Right forelimb (tissue), 1 donor: ENCODE results near the gene ANG.
"Not testable (repeated sequence)": the region's sequence is repeated elsewhere in the genome, so short reads cannot be mapped to it uniquely, and the experiment has no call there.

ENCODE experiments used
- DNase-seq: peaks from one replicate; pipeline ENCODE4 v3.0.0-alpha.2; 2018

ANG gene

DNA sequence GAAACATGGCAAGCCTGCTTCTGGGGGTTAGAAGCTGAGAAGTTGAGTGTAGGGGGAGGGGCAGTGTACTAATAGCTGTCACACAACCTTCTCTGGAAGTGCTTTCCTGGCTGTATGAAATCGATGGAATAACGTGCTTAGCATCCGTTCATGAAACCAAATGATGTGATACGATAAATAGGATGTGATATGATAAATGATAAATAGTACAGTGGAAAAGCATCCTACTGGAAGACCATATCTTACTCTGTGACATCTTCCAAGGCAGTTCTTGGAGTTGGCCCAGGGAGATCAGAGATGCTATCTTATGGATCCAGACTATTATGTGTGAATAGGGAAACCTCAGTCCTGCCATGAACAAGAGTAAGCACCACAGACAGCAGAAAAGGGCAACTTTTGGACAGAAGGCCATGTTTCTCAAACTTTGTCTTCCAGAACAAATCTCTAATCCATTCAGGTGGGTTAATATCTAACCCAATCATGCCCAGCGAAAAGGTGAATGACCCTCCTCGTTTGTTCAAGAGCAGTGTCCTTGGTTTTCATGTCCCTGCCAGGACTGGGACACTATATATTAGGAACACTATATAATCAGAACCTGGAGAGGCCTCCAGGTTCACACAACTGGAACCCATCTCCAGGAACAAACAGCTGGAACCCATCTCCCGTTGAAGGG lies at the start of gene ANG:
Gene ANG (plus strand): TSS at position 598 of the 673 bp plus-strand sequence. CDS start 4,801 bp downstream, outside the sequence.
- DNase-seq, result no peak

DNA sequence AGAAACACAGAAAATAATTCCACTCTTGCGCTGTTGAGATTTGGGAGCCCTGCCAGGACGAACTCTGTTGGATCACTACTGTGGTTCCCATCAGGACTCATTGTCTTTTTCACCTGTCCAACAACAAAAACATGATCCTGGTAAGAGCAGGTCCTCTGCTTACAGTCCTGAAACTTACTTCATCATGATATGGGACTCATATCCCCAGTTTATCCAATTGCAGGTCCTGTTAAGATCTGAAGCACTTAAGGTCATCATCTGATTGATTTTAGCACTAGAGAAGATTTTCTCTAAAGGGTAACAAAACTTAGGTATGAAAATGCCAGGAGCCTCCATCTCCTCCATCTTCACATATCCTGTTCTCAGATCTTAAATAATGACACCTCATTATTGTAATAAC lies 47.0 kb upstream of the ANG start, which contains the start of gene OR6S1:
Gene OR6S1 (minus strand): TSS at position 101 of the 400 bp plus-strand sequence. CDS start 0 bp downstream, at position 101.
- no peak for DNase-seq

DNA sequence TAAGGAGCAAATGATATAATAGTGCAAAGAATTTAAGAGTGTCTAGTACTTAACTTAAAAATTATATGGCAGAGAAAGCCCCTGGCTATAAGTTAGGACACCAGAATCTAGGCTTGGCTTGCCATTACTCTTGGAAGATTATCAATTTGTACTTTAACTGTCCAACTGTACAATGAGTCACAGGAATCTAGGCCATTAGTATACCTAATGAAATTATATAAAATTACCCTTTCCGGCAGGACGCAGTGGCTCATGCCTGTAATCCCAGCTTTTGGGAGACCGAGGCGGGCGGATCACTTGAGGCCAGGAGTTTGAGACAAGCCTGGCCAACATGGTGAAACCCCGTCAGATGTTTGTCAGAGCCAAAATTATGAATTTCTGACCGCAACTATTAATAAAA lies 46.4 kb upstream of the ANG start:
- no peak for DNase-seq

DNA sequence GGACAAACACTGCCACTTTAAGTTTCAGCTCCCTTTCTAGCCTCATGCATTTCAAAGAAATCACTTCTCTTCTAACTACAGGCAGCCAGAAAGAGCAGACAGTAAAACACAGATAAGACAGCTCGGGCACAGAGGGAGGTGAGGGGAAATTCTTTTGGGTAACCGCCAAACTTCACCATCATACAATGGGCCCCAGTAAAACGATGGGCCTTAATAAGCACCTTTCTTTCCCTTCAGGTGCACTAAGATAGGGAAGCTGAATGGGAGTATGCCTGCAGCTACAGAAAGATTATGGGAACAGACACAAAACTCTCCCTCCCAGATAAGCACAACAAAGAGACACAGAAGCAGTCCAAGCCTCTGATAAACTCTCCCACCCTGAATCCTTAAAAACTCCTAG lies 45.8 kb upstream of the ANG start:
- not testable (repeated sequence) for DNase-seq

DNA sequence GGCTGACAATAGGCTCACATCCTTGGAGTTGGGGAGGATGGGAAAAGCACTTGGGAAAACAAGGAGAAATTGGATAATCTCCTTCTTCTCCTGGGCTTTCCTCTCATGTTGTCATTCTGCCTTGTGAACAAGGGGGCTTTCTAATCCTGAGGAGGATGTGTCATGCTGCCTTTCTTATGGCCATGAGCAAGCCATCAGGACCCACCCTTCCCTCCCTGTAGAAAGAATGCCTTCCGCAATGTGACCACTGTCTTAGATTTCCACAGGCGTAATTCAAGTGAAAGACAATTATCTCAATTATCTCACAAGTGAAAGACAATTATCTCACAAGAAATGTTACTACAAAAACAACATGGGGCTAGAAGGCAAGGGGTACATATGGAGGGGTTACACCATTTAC lies 44.0 kb upstream of the ANG start:
- DNase-seq, result no peak

DNA sequence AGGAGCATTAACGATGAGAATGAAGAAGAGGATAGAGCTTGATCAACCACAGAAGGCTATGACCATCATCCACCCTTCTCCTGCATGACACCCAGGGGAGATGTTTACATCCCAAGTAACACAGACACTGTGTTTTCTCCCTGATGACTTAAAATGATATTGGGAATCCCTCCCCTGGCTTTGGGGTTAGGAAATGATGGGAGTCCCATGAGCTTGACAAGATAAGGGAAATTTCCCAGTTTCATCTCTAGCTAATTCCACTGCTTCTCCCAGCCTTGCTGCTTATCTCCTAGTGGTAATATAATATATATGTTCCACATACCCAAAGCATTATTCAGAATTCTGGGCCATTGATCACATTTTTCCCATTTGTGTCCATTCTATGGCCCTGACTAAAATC lies 43.1 kb upstream of the ANG start:
- DNase-seq, result no peak

DNA sequence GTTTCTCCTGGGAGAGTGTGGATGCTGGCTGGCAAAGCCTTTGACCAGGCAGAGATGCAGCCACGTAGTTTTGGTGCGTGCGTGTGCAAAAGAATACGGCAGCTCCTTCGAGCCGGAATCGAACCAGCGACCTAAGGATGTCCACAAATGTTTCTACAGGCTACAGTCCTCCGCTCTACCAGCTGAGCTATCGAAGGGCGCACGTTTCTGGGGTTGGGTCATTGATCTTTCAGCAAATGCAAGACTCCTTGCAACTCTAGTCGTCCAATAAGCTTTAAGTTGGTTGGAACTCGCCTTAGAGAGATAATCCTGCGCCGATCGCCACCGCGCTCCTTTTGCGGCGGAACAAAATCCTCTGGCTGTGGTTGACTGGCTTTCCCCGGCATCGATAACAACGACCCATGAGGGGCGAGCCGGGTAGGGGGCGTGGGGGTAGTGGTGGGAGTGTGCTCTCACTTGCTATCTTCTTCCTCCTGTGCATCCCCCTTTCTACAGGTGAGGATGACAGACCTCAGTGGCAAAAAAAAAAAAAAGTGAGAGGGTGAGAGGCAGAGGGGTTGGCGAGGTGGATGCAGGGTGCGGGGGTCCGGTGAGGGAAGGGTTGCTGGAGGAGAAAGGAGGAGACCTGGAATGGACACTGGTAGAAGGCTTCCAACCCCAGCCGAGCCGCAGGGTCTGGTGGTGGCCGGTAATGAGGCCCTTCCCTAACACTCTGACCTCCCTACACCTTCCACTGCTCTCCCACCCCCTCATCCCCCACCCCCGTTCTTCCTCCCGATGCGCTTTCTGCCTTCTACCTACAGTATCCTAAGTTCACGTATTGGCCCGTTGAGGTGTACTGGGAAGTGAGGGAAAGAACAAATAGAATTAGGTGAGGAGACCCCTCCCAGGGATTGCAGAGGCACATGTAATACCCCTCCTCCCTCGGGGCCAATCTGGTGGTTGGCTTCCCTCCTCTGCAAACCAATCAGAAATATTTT lies 35.3 kb upstream of the ANG start:
- no peak for DNase-seq

DNA sequence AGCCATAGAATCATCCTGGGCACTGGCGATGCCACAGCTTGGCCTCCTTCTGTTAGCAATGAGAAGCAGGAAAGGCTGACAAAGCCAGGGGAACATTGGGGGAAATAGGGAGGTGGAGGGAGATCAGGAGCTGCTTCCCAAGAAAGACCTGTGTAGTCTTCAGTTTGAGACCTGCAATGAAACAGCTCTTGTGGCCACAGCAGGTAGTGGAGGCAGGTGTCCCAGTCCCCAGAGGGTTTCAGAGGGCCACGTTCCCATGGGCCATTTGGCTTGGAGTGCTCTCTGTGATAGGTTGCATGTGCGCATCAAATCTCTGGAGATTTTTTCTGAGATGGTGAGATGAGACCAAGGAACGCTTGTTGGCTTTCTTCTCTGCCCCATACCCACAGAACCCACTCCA lies 32.7 kb upstream of the ANG start:
- no peak for DNase-seq

DNA sequence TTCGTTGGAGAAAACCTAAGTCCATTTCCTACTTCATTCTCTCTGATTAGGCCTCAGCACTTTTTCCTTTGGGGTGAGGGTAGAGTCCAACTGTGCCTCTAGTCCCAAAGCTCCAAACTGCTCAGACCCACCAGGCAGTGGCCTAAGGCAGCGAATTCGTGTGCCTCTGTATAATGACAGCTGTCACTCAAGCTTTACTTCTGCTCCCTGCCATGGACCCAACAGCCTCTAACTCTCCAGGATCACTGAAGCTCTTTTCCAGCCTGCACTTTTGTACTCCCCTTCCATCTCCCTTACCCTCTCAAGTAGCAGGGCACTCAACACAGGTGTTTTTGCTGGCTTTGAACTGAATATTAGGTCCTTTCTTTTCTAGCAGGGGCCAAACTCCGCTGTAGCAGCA lies 32.3 kb upstream of the ANG start:
- DNase-seq, result no peak

DNA sequence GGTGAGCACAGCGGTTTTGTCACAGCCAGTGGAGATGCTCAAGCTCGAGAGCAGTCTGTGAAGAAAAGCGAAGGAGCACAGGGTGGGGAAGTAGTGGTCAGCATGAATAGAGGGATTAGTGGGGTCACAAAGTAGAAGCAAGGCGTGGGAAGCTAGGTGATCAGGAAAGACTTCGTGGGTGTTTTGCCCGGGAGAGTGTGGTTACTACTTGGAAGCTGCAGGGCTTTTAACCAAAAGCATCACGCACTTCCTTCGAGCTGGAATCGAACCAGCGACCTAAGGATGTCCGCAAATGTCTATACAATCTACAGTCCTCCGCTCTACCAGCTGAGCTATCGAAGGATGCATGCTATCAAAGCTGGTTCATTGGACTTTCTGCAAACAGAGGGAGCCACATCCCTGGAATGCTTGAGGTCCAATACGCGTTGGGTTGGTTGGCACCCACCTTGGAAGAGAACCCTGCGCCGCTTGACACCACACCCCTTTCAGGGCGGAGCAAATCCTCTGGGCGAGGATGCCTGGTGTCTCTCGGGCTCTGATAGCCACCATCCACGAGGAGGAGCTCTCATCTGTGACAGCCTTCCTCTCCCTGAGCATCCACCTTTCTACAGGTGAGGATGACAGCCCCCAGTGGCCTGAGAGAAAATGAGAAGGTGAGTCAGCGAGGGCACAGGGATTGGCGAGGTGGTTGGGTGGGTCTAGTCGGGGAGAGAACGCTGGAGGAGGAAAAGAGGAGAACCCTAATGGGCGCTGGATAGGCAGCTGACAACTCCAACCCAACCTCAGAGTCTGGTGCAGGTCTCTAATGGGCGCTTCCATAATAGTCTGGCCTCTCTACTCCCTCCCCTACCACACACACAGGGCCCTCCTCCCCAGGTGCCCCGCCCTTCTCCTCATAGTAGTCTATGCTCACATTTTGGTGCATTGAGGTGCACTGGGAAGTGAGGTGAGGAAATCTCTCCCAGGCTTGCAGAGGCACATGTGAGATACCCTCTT lies 31.1 kb upstream of the ANG start:
- DNase-seq, result no peak

DNA sequence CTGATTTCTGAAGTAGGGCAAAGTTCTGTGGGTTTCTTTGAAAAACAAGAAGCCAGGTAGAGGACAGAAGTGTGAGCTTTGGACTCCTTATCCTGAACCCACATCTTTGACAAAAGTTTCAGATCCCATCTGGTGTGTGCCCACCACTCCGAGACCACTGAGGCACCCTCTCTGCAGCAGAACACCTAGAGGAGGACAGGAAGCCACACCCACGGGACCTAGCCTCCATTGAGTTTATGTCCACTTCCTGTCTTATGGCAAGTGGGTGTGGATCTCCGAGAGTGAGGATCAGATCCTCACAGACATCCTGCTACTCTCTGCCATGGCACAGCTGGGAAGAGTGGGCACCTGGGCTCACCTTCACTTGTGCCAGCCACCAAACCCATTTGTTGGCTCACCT lies 30.3 kb upstream of the ANG start:
- no peak for DNase-seq

DNA sequence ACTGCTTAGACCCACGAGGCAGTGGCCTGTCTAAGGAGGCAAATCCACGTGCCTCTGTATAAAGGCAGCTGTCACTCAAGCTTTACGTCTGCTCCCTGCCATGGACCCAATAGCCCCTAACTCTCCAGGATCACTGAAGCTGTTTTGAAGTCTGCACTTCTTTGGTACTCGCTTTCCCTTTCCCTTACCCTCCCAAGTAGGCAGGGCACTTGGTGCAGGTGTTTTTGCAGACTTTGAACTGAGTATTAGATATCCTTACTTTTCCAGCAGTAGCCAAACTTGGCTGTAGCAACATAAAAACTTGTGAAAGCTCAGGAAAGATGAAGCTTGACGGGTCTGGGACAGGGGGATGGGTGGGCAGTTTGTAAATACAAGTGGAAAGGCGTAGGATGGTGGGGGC lies 29.2 kb upstream of the ANG start:
- DNase-seq, result no peak

DNA sequence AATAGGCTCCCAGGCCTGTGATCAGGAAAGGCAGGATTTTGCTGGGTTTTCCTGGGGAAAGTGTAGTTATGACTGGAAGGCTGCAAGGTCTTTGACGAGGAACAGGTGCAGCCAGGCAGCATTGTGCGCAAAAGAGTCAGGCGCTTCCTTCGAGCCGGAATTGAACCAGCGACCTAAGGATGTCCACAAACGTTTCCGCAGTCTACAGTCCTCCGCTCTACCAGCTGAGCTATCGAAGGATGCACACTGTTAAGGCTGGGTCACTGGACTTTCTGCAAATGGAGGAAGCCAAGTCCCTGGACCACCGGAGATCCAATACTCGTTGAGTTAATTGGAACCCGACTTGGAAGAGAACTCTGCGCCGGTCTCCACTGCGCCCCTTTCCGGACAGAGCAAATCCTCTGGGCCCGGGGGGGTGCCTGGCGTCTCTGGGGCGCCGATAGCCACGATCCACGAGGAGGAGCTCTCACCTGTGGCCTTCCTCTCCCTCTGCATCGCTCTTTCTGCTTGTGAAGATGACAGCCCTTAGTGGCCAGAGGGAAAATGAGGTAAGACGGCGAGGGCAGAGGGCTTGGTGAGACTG lies 28.7 kb upstream of the ANG start:
- DNase-seq, result no peak

DNA sequence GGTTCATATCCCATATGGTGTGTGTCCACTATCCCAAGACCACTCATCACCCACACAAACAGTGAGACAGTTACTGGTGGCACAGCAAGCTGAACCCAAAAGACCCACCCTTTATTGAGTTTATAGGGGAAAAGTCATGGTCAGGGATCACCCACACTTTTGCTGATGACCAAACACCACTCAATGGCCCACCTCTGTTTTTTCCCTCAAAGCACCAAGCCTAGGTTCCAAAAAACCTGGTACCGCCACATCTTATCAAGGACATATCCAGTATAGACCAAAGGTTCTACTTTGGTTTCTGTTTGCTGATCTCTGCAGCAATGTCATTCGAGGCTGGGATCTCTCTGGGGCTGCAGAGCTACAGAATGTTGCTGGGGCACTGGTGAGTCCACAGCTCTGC lies 27.4 kb upstream of the ANG start:
- no peak for DNase-seq

DNA sequence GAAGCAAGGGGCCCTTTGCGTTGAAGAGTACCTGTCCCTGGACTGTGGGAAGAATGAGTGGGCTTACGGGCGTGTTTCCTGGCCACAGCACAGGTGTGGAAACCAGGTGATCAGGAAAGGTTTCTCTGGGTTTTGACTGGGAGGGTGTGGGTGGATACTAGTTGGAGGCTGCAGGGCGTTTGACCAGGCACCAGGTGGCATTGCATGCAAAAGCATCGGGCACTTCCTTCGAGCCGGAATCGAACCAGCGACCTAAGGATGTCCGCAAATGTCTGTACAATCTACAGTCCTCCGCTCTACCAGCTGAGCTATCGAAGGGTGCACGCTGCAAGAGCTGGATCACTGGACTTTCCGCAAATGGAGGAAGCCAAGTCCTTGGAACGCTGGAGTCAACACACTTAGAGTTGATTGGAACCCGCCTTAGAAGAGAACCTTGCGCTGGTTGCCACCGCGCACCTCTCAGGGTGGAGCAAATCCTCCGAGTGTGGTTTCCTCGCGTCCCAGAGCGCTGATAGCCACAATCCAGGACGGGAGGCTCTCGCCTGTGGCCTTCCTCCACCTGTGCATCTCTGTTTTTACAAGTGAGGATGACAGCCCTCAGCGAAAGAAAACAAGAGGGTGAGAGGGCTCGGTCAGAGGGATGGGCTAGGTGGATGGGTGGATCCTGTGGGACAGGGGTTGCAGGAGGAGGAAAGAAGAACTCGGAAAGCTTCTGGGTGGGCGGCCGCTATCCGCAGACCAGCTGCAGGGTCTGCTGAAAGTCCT lies 25.4 kb upstream of the ANG start:
- DNase-seq, result no peak

DNA sequence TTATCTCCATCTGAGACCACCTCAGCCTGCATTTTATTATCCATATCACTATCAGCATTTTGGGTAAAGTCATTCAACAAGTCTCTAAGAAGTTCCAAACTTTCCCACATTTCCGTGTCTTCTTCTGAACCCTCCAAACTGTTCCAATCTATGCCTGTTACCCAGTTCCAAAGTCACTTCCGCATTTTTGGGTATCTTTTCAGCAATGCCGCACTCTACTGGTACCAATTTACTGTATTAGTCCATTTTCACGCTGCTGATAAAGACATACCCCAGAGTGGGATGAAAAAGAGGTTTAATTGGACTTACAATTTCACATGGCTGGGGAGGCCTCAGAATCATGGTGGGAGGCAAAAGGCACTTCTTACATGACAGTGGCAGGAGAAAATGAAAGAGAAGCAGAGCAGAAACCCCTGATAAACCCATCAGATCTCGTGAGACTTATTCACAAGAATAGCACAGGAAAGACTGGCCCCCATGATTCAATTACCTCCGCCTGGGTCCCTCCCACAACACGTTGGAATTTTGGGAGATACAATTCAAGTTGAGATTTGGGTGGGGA lies 22.1 kb upstream of the ANG start:
- DNase-seq, result not testable (repeated sequence)

DNA sequence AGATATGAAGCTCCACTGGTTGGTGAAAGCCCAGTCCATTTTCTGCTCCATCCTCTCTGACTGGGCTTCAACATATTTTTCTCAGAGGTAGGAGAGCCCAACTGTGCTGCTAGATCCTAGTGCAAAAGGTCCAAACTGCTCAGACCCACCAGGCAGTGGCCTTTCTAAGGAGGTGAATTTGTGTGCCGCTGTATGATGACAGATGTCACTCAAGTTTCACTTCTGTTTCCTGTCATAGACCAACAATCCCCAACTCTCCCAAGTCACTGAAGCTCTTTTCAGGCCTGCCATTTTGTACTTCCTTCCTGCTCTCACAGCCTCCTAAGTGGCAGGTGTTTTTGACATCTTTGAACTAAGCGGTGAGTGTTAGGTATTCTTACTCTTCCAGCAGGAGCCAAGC lies 20.6 kb upstream of the ANG start:
- DNase-seq, result no peak

DNA sequence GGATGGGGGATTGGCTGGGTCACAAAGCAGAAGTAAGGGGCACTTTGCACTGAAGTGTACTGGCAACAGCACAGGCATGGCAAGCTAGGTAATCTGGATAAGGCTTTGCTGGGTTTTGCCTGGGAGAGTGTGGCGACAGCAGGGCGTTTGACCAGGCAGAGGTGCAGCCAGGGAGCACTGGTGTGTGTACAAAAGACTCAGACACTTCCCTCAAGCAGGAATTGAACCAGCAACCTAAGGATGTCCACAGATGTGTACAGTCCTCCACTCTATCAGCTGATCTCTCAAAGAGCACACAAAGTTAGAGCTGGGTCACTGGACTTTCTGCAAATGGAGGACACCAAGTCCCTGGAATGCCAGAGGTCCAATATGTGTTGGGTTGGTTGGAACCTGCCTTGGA lies 19.6 kb upstream of the ANG start:
- no peak for DNase-seq

DNA sequence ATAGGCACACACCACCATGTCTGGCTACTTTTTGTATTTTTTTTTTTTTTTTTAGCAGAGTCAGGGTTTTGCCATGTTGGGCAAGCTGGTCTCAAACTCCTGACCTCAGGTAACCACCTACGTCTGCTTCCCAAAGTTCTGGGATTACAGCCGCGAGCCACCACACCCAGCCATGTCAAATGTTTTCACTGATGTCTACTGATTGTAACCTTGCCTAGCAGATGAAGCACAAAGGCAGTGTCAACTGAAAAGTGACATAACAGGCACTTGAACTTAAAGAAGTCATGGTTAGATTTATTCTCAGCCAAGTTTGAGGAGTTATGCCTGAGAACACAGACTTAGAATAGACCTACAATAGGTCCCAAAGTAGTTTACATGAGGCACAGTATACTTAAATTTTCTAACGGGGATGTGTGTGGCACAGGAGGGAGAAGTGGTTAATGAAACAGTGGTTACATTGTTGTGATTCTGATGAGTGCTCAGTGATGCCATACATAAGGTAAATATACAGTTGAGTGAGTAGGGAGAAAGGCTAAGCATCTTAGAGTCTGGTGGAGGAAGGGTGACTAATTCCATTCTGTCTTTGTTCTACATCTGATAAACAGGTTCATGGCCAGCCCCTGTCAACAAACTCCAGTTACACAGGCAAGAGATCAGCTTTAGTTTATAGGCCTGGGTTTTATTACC lies 16.8 kb upstream of the ANG start:
- no peak for DNase-seq

DNA sequence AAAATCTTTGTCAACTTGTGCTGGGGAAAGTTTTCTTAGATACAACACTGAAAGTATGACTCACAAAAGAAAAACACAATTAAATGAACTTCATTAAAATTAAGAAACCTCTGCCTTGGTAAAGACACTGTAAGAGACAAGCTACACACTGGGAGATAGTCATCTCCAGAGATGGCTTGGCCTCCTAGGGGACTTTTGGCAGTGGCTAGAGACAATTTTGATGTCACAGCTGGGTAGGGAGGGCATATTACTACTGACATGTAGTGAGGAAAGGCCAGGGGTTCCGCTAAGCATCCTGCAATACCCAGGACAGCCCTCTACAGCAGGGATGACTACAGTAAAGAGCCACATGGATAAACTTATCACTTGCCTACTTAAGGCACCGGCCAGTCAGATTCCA lies 12.9 kb upstream of the ANG start:
- DNase-seq, result no peak

DNA sequence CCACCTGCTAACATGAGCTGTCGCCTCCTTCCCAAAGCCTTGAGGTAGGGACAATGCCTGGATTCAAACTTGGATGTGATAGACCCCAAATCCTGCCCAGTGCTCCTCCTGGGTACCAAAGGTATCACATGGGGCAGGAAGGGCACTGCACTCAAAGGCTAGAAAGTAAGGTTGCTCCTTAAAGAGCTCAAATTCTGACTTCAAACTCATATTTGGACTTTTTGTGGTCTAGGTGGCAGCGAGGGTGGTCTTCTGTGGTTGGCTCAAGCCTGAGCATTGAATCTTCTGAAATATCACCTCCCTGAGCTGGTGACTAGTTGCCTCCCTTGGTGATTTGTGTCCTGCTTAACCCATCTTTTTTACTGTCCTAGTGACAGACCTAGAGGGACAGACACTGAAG lies 12.5 kb upstream of the ANG start:
- no peak for DNase-seq
